OCI-LY1 (cell line): ENCODE data around the gene USP13.

ENCODE experiments used
- H2AFZ ChIP-seq: fragments of 200-600 bp; sonication (generic), shearing (Covaris generic); 2 replicates; pipeline ENCODE4 v1.6.0; 2014; ENCODE audit warnings: antibody characterized with exemption, mild to moderate bottlenecking, low read length
- H3F3A ChIP-seq: fragments of 200-600 bp; sonication (generic), shearing (Covaris generic); 2 replicates; pipeline ENCODE4 v1.6.0; 2014; ENCODE audit warnings: mild to moderate bottlenecking, antibody characterized with exemption, low read length, moderate library complexity; ENCODE audit not compliant: insufficient read depth
- H3K27ac ChIP-seq: fragments of 200-600 bp; sonication (generic); 2 replicates; pipeline ENCODE4 v1.5.1; 2014; ENCODE audit warnings: low read length, mixed run types, mild to moderate bottlenecking, low read depth; ENCODE audit not compliant: poor library complexity, severe bottlenecking
- H3K27me3 ChIP-seq: fragments of 200-600 bp; sonication (generic); 2 replicates; pipeline ENCODE4 v1.6.0; 2014; ENCODE audit warnings: antibody characterized with exemption, mild to moderate bottlenecking, low read length, moderate library complexity; ENCODE audit not compliant: insufficient read depth
- H3K36me3 ChIP-seq: fragments of 200-600 bp; sonication (generic); 2 replicates; pipeline ENCODE4 v1.6.1; 2014; ENCODE audit warnings: mild to moderate bottlenecking, antibody characterized with exemption, low read length, moderate library complexity, mixed read lengths; ENCODE audit not compliant: insufficient read depth
- H3K4me1 ChIP-seq: fragments of 200-600 bp; sonication (generic); 2 replicates; pipeline ENCODE4 v1.5.1; 2014; ENCODE audit warnings: mild to moderate bottlenecking, low read length, moderate library complexity; ENCODE audit not compliant: insufficient read depth, severe bottlenecking
- H3K4me2 ChIP-seq: fragments of 200-600 bp; sonication (generic), shearing (Covaris generic); 2 replicates; pipeline ENCODE4 v1.6.1; 2014; ENCODE audit warnings: low read length
- H3K4me3 ChIP-seq: fragments of 200-600 bp; sonication (generic); 2 replicates; pipeline ENCODE4 v1.5.1; 2014; ENCODE audit warnings: low read length, low read depth, mild to moderate bottlenecking, mixed read lengths; ENCODE audit not compliant: poor library complexity, severe bottlenecking
- H3K79me2 ChIP-seq: fragments of 200-600 bp; shearing (Covaris generic); 2 replicates; pipeline ENCODE4 v1.6.1; 2016; ENCODE audit warnings: mixed run types, low read length, mixed read lengths; ENCODE audit not compliant: insufficient read depth
- H3K9ac ChIP-seq: fragments of 200-600 bp; sonication (generic), shearing (Covaris generic); 2 replicates; pipeline ENCODE4 v1.6.1; 2014; ENCODE audit warnings: mild to moderate bottlenecking, low read length, mixed read lengths
- H3K9me2 ChIP-seq: fragments of 200-600 bp; sonication (generic), shearing (Covaris generic); 2 replicates; pipeline ENCODE4 v1.6.1; 2014; ENCODE audit warnings: low read depth, mild to moderate bottlenecking, low read length, mixed read lengths
- H3K9me3 ChIP-seq: fragments of 200-600 bp; shearing (Covaris generic); 2 replicates; pipeline ENCODE4 v1.6.1; 2014; ENCODE audit warnings: low read length, mixed read lengths
- H4K20me1 ChIP-seq: fragments of 200-600 bp; sonication (generic), shearing (Covaris generic); 2 replicates; pipeline ENCODE4 v1.6.0; 2016; ENCODE audit warnings: mild to moderate bottlenecking, low read length; ENCODE audit not compliant: insufficient read depth
- EZH2 ChIP-seq: fragments of 200-600 bp; sonication (generic), shearing (Covaris generic); IDR thresholded peaks from 2 replicates; pipeline ENCODE4 v1.8.0; 2017; ENCODE audit warnings: borderline replicate concordance, mixed run types, mild to moderate bottlenecking, antibody characterized with exemption, low read length, moderate library complexity, mixed read lengths
- TF ChIP-seq, protein P1 (sequence below): fragments of 200-600 bp; sonication (generic), shearing (Covaris generic); IDR thresholded peaks from 2 replicates; pipeline ENCODE4 v1.5.1; 2017; ENCODE audit warnings: mild to moderate bottlenecking, antibody characterized with exemption, low read length, moderate library complexity, mixed read lengths

USP13 gene

DNA sequence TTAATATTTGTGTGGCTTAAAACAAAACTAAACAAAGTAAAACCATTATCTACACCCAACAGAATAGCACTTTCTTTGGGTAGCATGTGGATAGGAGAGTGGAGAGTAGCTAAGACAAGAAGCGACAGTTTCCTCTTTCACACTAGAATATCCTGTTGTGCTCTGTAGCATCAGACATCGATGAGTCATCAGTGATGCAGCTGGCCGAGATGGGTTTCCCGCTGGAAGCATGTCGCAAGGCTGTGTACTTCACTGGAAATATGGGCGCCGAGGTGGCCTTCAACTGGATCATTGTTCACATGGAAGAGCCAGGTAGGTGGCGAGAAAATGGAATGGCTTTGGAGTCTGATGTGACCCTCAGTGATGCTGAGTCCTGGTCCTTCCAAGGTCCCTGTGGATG, 108.1 kb downstream of the USP13 start:
- Histone ChIP-seq H3K27me3 (no peaks in the 10 kb centered on the region), H4K20me1 (no peaks in the 10 kb centered on the region), H3F3A (no peaks in the 10 kb centered on the region), H3K27ac (no peak overlapping the region), H3K79me2 (no peaks in the 10 kb centered on the region), H3K36me3 (peaks cover 81% of the 10 kb centered on the region), H3K9ac (no peak overlapping the region), H3K9me3 (no peaks in the 10 kb centered on the region), H3K9me2 (no peaks in the 10 kb centered on the region), H3K4me1 (no peaks in the 10 kb centered on the region), H2AFZ (no peak overlapping the region), H3K4me3 (no peak overlapping the region), H3K4me2 (no peak overlapping the region)
- TF ChIP-seq, protein P1, sequence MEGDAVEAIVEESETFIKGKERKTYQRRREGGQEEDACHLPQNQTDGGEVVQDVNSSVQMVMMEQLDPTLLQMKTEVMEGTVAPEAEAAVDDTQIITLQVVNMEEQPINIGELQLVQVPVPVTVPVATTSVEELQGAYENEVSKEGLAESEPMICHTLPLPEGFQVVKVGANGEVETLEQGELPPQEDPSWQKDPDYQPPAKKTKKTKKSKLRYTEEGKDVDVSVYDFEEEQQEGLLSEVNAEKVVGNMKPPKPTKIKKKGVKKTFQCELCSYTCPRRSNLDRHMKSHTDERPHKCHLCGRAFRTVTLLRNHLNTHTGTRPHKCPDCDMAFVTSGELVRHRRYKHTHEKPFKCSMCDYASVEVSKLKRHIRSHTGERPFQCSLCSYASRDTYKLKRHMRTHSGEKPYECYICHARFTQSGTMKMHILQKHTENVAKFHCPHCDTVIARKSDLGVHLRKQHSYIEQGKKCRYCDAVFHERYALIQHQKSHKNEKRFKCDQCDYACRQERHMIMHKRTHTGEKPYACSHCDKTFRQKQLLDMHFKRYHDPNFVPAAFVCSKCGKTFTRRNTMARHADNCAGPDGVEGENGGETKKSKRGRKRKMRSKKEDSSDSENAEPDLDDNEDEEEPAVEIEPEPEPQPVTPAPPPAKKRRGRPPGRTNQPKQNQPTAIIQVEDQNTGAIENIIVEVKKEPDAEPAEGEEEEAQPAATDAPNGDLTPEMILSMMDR: no peak
- no peak for TF ChIP-seq EZH2

DNA sequence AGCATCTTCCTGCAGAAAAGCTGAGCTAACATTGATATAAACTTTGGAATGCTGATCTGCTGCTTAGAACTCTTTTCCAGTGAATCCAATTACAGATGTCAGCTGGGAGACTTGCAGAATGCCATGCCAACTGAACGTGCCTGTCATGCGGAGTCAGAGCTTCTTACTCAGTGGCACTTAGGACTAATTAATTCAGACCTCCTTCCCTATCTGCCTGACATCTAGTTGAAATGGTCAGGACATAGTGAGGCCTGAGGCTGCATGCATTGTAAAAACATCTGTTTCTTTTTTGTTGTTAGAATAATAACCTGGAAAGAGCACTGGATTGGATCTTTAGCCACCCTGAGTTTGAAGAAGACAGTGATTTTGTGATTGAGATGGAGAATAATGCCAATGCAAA, 112.6 kb downstream of the USP13 start:
- no peaks in the 10 kb centered on the region for H3K9me2 ChIP-seq

DNA sequence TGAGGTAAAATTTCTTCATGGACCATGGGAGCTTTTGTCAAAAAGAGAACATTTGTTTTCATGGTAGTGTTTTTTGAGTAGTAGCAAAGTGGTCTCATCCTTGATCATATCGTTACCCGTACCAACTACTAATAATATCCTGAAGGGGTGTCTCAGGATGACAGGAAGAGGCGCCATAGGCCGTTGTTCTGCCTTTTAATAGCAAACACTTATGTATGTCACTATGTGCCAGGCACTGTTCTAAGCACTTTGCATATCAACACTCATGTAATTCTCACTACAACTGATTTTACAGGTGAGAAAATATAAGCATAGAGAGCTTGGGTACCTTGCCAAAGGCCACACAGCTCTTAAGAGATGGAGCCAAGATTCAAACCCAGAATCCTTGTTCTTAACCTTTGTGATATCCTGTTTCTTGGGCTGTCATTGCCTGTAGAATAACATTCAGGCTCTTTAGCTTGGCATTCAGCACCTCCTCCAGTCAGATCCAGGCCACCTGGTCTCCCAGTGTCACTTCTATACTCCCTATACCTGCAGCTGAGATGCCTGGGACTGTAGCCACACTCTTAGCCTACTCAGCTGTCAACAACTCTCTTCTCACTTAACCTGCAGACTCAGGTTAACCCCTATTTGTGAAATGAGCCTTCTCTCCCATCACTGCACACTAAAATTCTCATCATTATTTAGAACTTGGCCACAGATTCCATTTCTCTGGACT, 113.7 kb downstream of the USP13 start:
- 0 out of 2 replicates have a peak, but pooled peaks cover 3% of the 10 kb centered on the region for H3F3A ChIP-seq
- no peaks in the 10 kb centered on the region for H3K27me3 ChIP-seq
- peaks cover 7% of the 10 kb centered on the region for H3K4me1 ChIP-seq
- TF ChIP-seq, protein P1: no peak
- no peak for TF ChIP-seq EZH2
- no peaks in the 10 kb centered on the region for H4K20me1 ChIP-seq
- no peaks in the 10 kb centered on the region for H3K9me3 ChIP-seq
- H3K9ac ChIP-seq: no peak overlapping the region
- H3K79me2 ChIP-seq: no peaks in the 10 kb centered on the region
- H3K27ac ChIP-seq: no peak overlapping the region
- no peaks in the 10 kb centered on the region for H3K9me2 ChIP-seq
- H3K4me3 ChIP-seq: no peak overlapping the region
- no peak overlapping the region for H2AFZ ChIP-seq
- no peak overlapping the region for H3K4me2 ChIP-seq
- peaks cover 84% of the 10 kb centered on the region for H3K36me3 ChIP-seq

More for the DNA sequence above, 112.6 kb downstream of the USP13 start:
- Histone ChIP-seq H3K79me2 (no peaks in the 10 kb centered on the region), H3F3A (0 out of 2 replicates have a peak, but pooled peaks cover 3% of the 10 kb centered on the region), H4K20me1 (no peaks in the 10 kb centered on the region), H3K9ac (no peak overlapping the region), H3K36me3 (peaks cover 84% of the 10 kb centered on the region), H3K4me3 (no peak overlapping the region), H3K4me1 (peaks cover 7% of the 10 kb centered on the region), H3K9me3 (no peaks in the 10 kb centered on the region), H2AFZ (no peak overlapping the region), H3K27ac (no peak overlapping the region), H3K4me2 (no peak overlapping the region), H3K27me3 (no peaks in the 10 kb centered on the region)
- TF ChIP-seq, protein P1: no peak
- TF ChIP-seq EZH2: no peak
